Measurements from ENCODE around the gene HEMK1. TPM values are rescaled to one million over a fixed set of nuclear protein-coding genes. Genes with fewer than 3 reads are reported as not detected.

The HEMK1 gene
- total and polyA plus RNA-seq, 7 donors: 6.1 to 16.2 (median 10.0) TPM

GRCh38 chr3:50531201-50531600, 38.1 kb upstream of the HEMK1 start:
- Histone ChIP-seq H3K4me3 (no peak overlapping the region), H3K27ac (no peak overlapping the region), H3K9me3 (no peaks in the 10 kb centered on the region), H3K27me3 (ENCODE audit: insufficient read depth in 3 of 3, low read length in 2 of 3) (peaks cover 0 to 3% (median 3%) of the 10 kb centered on the region in 3 donors), H3K4me1 (no peaks in the 10 kb centered on the region), H3K36me3 (ENCODE audit: insufficient read depth in 1 of 2, low read depth in 1 of 2) (no peaks in the 10 kb centered on the region)
- intact Hi-C loops (cut with DNase I): no loop called here
- TF ChIP-seq CTCF (IDR thresholded peaks at IDR 0.05): no peak
- WGBS, 3 donors: 92 to 95% (median 94%) methylated on average over 4 of the region's 4 CpGs
- no peak for DNase-seq
- ATAC-seq: no peak

- Histone ChIP-seq H3K27me3 (ENCODE audit: insufficient read depth in 3 of 3, low read length in 2 of 3) (peaks cover 0 to 3% (median 3%) of the 10 kb centered on the region in 3 donors), H3K9me3 (no peaks in the 10 kb centered on the region), H3K36me3 (ENCODE audit: insufficient read depth in 1 of 2, low read depth in 1 of 2) (no peaks in the 10 kb centered on the region), H3K27ac (no peak overlapping the region), H3K4me3 (no peak overlapping the region), H3K4me1 (no peaks in the 10 kb centered on the region)
- intact Hi-C loops (cut with DNase I): no loop called here
- DNase-seq (no peak), ATAC-seq (no peak)
- no peak for TF ChIP-seq CTCF (IDR thresholded peaks at IDR 0.05)
- 80 to 85% (median 85%) methylated on average over 9 of the region's 9 CpGs for WGBS, 3 donors
Observed at GRCh38 chr3:50532062-50532705, 37.1 kb upstream of the HEMK1 start.

GRCh38 chr3:50533316-50533715, 36.0 kb upstream of the HEMK1 start:
- no peaks in the 10 kb centered on the region for H3K9me3 ChIP-seq
- no peaks in the 10 kb centered on the region for H3K4me1 ChIP-seq
- TF ChIP-seq CTCF (IDR thresholded peaks at IDR 0.05): no peak
- H3K4me3 ChIP-seq: no peak overlapping the region
- no peak overlapping the region for H3K27ac ChIP-seq
- no peaks in the 10 kb centered on the region for H3K36me3 ChIP-seq (ENCODE audit: insufficient read depth in 1 of 2, low read depth in 1 of 2)
- WGBS, 3 donors: 84 to 88% (median 88%) methylated on average over 13 of the region's 13 CpGs
- H3K27me3 ChIP-seq (ENCODE audit: insufficient read depth in 3 of 3, low read length in 2 of 3): peaks cover 0 to 3% (median 3%) of the 10 kb centered on the region in 3 donors
- intact Hi-C loops (cut with DNase I): no loop called here
- no peak for ATAC-seq
- no peak for DNase-seq

- no peaks in the 10 kb centered on the region for H3K9me3 ChIP-seq
- H3K4me1 ChIP-seq: no peaks in the 10 kb centered on the region
- intact Hi-C loops (cut with DNase I): no loop called here
- no peak overlapping the region for H3K27ac ChIP-seq
- WGBS, 3 donors: 62 to 67% (median 62%) methylated on average over 8 to 9 of the region's 9 CpGs
- H3K4me3 ChIP-seq: no peak overlapping the region
- no peak for ATAC-seq
- no peak for DNase-seq
- no peaks in the 10 kb centered on the region for H3K36me3 ChIP-seq (ENCODE audit: insufficient read depth in 1 of 2, low read depth in 1 of 2)
- TF ChIP-seq CTCF (IDR thresholded peaks at IDR 0.05): no peak
- peaks cover 0 to 3% (median 3%) of the 10 kb centered on the region in 3 donors for H3K27me3 ChIP-seq (ENCODE audit: insufficient read depth in 3 of 3, low read length in 2 of 3)
Observed at GRCh38 chr3:50533807-50534461, 35.4 kb upstream of the HEMK1 start.

Data from psoas muscle (tissue), 8 donors.